AG08396 (cell line): Measurements from ENCODE around the gene RNF183.

Source experiments
- DNase-seq: peaks from one replicate; pipeline ENCODE4 v3.0.0; 2012; ENCODE audit warnings: low spot score, mixed read lengths

Gene RNF183

GRCh38 chr9:113302792-113303418, at the start of gene RNF183:
RNF183 (minus strand) TSS chr9:113303376; CDS start chr9:113298184, 5,192 bp downstream.
- DNase-seq, result no peak

GRCh38 chr9:113352411-113352810, 49.2 kb upstream of the RNF183 start:
- DNase-seq, result no peak

- DNase-seq, result no peak
Measured at GRCh38 chr9:113352006-113352405, 48.8 kb upstream of the RNF183 start.

GRCh38 chr9:113350937-113351336, 47.8 kb upstream of the RNF183 start:
- no peak for DNase-seq

GRCh38 chr9:113350107-113350661, 47.0 kb upstream of the RNF183 start:
- DNase-seq, result no peak

- peak; percentile 37 for DNase-seq
Measured at GRCh38 chr9:113349445-113350094, 46.4 kb upstream of the RNF183 start, which contains the start of gene BSPRY. BSPRY (plus strand) TSS chr9:113349541; CDS start chr9:113349580, 39 bp downstream.

GRCh38 chr9:113349066-113349444, 45.9 kb upstream of the RNF183 start:
- DNase-seq, result no peak

- DNase-seq, result no peak
Measured at GRCh38 chr9:113348437-113348836, 45.3 kb upstream of the RNF183 start.

- DNase-seq, result no peak
Measured at GRCh38 chr9:113345671-113346070, 42.5 kb upstream of the RNF183 start.

GRCh38 chr9:113345190-113345589, 42.0 kb upstream of the RNF183 start:
- no peak for DNase-seq

- peak; percentile 60 for DNase-seq
Measured at GRCh38 chr9:113343732-113344231, 40.6 kb upstream of the RNF183 start.

- DNase-seq, result no peak
Measured at GRCh38 chr9:113341712-113342410, 38.7 kb upstream of the RNF183 start.

- peak; percentile 95 for DNase-seq
Measured at GRCh38 chr9:113340011-113340699, 37.0 kb upstream of the RNF183 start, which contains the start of gene WDR31. WDR31 (minus strand) TSS chr9:113340275; CDS start chr9:113332022, 8,253 bp downstream.

- DNase-seq, result no peak
Measured at GRCh38 chr9:113337714-113338113, 34.5 kb upstream of the RNF183 start.

- DNase-seq, result no peak
Measured at GRCh38 chr9:113331780-113332179, 28.6 kb upstream of the RNF183 start.

- DNase-seq, result no peak
Measured at GRCh38 chr9:113328045-113328782, 25.0 kb upstream of the RNF183 start.

GRCh38 chr9:113326230-113326629, 23.1 kb upstream of the RNF183 start:
- DNase-seq, result no peak

GRCh38 chr9:113322671-113323070, 19.5 kb upstream of the RNF183 start:
- no peak for DNase-seq

- DNase-seq, result no peak
Measured at GRCh38 chr9:113320051-113320450, 16.9 kb upstream of the RNF183 start.

GRCh38 chr9:113319054-113319453, 15.9 kb upstream of the RNF183 start:
- no peak for DNase-seq

GRCh38 chr9:113317777-113318176, 14.6 kb upstream of the RNF183 start:
- DNase-seq, result no peak
